PC-9 (cell line): ENCODE measurements around the gene SHANK3.

Experiments used
- EZH2 ChIP-seq: fragments of 200-600 bp; sonication (generic); IDR thresholded peaks from 2 replicates; pipeline ENCODE4 v1.8.0; 2017; ENCODE audit warnings: antibody characterized with exemption, low read depth
- TF ChIP-seq, protein P1 (sequence below): fragments of 200-600 bp; sonication (generic); conservative IDR thresholded peaks from 2 replicates; pipeline ENCODE4 v1.6.1; 2017; ENCODE audit warnings: mixed run types, antibody characterized with exemption, mild to moderate bottlenecking, moderate library complexity

- TF ChIP-seq, protein P1, sequence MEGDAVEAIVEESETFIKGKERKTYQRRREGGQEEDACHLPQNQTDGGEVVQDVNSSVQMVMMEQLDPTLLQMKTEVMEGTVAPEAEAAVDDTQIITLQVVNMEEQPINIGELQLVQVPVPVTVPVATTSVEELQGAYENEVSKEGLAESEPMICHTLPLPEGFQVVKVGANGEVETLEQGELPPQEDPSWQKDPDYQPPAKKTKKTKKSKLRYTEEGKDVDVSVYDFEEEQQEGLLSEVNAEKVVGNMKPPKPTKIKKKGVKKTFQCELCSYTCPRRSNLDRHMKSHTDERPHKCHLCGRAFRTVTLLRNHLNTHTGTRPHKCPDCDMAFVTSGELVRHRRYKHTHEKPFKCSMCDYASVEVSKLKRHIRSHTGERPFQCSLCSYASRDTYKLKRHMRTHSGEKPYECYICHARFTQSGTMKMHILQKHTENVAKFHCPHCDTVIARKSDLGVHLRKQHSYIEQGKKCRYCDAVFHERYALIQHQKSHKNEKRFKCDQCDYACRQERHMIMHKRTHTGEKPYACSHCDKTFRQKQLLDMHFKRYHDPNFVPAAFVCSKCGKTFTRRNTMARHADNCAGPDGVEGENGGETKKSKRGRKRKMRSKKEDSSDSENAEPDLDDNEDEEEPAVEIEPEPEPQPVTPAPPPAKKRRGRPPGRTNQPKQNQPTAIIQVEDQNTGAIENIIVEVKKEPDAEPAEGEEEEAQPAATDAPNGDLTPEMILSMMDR, result peak; percentile 89
- TF ChIP-seq EZH2, result no peak
Observed at GRCh38 chr22:50691521-50691920, 18.9 kb downstream of the SHANK3 start.
